HG02798 (cell line): ENCODE measurements around the gene CA6.
"Not testable (repeated sequence)": the region's sequence is repeated elsewhere in the genome, so short reads cannot be mapped to it uniquely, and the experiment has no call there.

Experiments
- ATAC-seq: cut with Tn5 transposase; IDR thresholded peaks from one replicate; pipeline ENCODE4 v1.9.1; 2021; ENCODE audit warnings: mild to moderate bottlenecking; ENCODE audit not compliant: unreplicated experiment, poor library complexity

Gene CA6

GRCh38 chr1:8966606-8967005 is 20.9 kb downstream of the CA6 start:
- no peak for ATAC-seq

DNA sequence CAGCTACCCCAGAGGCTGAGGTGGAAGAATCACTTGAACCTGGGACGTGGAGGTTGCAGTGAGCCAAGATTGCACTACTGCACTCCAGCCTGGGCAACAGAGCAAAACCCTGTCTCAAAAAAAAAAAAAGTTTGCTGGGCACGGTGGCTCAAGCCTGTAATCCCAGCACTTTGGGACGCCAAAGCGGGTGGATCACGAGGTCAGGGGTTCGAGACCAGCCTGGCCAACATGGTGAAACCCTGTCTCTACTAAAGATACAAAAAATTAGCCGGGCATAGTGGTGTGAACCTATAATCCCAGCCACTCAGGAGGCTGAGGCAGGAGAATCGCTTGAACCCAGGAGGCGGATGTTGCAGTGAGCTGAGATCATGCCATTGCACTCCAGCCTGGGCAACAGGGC is 23.2 kb downstream of the CA6 start:
- not testable (repeated sequence) for ATAC-seq

DNA sequence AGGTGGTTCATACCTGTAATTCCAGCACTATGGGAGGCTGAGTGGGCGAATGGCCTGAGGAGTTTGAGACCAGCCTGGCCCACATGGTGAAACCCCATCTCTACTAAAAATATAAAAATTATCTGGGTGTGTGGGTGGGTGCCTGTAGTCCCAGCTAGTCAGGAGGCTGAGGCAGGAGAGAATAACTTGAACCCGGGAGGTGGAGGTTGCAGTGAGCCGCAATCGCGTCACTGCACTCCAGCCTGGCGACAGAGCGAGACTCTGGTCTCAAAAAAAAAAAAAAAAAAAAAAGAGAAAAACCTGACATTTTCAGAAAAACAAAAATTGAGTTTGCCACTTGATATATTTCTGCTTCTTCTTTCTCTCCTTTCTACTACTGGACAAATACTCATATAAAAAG is 24.3 kb downstream of the CA6 start:
- ATAC-seq: no peak

DNA sequence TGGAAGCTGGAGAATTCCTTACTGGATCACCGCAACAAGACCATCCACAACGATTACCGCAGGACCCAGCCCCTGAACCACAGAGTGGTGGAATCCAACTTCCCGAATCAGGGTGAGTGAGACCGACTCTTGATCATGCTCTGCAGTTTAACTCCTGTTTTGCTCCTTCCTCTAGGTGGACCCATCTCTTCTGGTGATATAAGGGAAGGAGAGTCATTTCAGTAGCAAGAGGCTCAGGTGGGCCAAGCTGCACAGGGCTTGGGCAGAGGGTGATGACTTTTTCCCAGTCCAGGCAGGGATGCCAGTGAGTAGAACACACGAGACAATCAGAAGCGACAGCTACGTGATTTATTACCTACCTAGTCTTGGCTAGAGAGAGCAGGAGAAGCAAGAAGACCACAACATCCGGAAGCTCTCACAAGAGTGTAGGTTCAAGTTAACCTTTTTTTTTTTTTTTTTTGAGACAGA is 25.2 kb downstream of the CA6 start:
- no peak for ATAC-seq

GRCh38 chr1:8974551-8974950 is 28.9 kb downstream of the CA6 start:
- no peak for ATAC-seq

GRCh38 chr1:8976338-8976737 is 30.7 kb downstream of the CA6 start:
- ATAC-seq: no peak

- ATAC-seq: no peak
Measured at GRCh38 chr1:8976896-8977450, 31.3 kb downstream of the CA6 start.

- ATAC-seq: no peak
Measured at GRCh38 chr1:8980656-8981055, 35.0 kb downstream of the CA6 start.

GRCh38 chr1:8981169-8981568 is 35.5 kb downstream of the CA6 start:
- no peak for ATAC-seq

DNA sequence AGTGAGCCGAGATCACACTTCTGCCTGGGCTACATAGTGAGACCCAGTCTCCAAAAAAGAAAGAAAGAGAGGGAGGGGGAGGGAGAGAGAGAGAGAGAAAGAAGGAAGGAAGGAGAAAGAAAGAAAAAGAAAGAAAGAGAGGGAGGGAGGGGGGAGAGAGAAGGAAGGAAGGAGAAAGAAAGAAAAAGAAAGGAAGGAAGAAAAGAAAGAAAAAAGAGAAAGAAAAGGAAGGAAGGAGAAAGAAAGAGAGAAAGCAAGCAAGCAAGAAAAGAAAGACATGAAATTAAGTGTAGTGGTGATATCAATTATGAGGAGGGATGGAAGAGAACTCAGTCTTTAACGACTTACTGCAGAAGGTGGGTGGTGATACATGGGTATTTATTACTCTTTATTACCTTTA is 38.5 kb downstream of the CA6 start:
- ATAC-seq: no peak

GRCh38 chr1:8984990-8985389 is 39.3 kb downstream of the CA6 start:
- no peak for ATAC-seq

DNA sequence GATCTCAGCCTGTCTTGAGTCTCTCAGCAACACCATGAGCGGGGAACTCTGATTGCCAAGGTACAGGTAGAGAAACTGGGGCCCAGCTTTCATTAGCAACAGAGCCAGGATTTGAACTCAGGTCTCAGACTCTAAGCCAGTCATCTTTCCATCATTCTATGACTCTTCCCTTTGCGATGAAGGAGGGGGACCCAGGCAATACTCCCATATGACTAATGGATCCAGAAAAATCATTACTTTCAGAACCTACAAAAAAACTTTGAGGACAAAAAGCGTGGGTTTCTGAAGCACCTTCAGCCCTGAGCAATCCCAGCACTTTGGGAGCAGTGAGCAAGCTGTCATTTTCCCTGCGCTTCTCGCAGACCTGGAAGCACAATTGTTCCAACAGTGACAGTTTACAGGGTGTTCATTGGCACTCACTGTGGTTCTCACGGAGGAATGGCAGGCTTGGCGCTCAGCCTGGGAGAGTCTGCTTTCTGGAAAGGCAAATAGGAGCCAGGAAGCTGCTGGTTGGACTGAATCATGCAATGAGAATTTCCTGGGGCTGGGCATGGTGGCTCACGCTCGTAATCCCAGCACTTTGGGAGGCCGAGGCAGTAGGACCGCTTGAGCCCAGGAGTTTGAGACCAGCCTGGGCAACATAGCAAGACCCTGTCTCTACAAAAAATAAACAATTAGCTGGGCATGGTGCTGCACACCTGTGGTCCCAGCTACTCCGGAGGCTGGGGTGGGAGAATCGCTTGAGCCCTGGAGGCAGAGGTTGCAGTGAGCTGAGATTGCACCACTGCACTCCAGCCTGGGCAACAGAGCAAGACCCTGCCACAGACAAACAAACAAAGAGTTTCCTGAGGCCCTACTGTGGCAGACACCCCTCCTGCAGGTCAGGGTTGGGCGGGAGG is 40.5 kb downstream of the CA6 start:
- ATAC-seq: no peak

DNA sequence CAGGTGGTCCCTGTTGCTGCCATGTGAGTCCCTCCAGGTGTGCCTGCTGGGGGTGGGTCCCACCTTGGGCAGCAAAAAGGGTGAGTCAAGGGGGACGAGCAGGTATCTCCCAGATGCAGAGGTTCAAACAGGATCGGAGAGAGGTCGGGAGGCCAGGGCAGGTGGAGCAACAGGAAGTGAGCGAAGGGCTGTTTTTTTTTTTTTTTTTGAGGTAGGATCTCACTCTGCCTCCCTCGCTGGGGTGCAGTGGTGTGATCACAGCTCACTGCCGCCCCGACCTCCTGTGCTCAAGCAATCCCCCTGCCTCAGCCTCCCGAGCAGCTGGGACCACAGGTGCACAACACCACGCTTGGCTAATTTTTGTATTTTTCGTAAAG is 41.1 kb downstream of the CA6 start:
- ATAC-seq: no peak

GRCh38 chr1:8987881-8988617 is 42.4 kb downstream of the CA6 start:
- ATAC-seq: peak; percentile 37

- ATAC-seq: no peak
Measured at GRCh38 chr1:8988618-8988967, 42.9 kb downstream of the CA6 start.

DNA sequence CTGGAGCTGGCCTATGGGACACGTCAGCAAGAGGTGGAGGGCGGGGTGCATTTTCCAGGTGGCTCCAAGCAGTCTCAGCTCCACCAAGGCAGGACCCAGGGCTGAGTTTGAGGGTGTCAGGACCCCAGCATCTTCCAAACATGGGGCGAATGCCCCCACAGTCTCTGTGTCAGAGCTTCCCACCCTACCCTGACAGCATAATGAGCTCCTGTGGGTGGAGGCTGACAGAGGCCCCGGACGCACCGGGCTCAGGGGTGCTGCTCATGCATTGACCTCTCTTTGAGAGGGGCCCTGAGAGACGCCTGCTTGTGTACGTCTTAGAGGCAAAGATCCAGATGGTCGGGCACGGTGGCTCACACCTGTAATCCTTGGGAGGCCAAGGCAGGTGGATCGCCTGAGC is 43.4 kb downstream of the CA6 start:
- no peak for ATAC-seq

DNA sequence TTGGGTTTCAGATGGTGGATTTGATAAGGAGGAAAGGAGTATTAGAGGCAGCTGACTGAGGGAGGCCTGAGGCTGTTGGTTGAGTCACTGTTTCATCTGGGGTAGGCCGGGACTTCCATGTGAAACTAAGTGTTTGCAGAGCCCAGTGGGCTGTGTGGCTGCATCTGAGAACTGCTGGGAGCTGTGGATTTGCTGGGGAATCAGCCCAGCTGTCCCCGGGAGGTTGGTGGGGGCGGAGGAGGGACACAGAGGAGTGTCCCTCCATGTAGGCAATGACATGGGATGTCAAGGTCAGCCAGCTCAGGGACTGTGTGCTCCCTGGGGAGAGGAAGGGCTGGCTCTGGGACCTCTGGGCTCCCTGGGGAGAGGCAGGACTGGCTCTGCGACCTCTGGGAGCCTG is 44.2 kb downstream of the CA6 start:
- ATAC-seq: no peak

- ATAC-seq: no peak
Measured at GRCh38 chr1:8992936-8993687, 47.4 kb downstream of the CA6 start.

- not testable (repeated sequence) for ATAC-seq
Measured at GRCh38 chr1:8993962-8994675, 48.5 kb downstream of the CA6 start.
